K562 (cell line): ENCODE measurements around the gene ZFAND3. TPM values are rescaled to one million over a fixed set of nuclear protein-coding genes. Genes with fewer than 3 reads are reported as not detected.

Experiments
- ATAC-seq: fragments of 200-7000 bp; cut with Tn5 transposase; 3 replicates; pipeline ENCODE4 v1.9.1; 2020; ENCODE audit warnings: moderate library complexity
- BruUV-seq: library from RNA; stranded (reverse); fragments of 400-500 nt; replicated peaks from 2 replicates; lab custom pipeline; 2021; lab: Mats Ljungman, UMichigan
- CTCF ChIA-PET: fragments of 300-600 bp; formaldehyde crosslinking; extraction: SDS; loops from one replicate; lab custom pipeline; 2021; ENCODE audit warnings: low intra/inter-chr PET ratio; lab: Yijun Ruan, JAX
- POLR2A ChIA-PET: fragments of 300-600, 350-650 bp; sonication (Branson Sonifier 250); formaldehyde crosslinking; extraction: SDS; loops from one replicate; lab custom pipeline; 2021; ENCODE audit warnings: antibody characterized with exemption, inconsistent platforms; lab: Yijun Ruan, JAX
- DNase-seq, 4 experiments: peaks; one replicate each; pipeline versions ENCODE4 v3.0.0 to v3.0.0-alpha.2; 2011 to 2018; ENCODE audit warnings: low spot score in 3 of 4, mixed read lengths in 3 of 4; ENCODE audit errors: extremely low read depth in 1 of 4
- FAIRE-seq: peaks from 2 replicates; lab custom pipeline; 2011; peaks lifted over from hg19 to GRCh38; lab: Jason Lieb, UNC
- H2AFZ ChIP-seq: 2 replicates; pipeline ENCODE4 v1.6.0; 2011; ENCODE audit warnings: low read depth, low read length, control low read depth, inconsistent platforms
- H3K27ac ChIP-seq: fragments of 200-600 bp; 3 replicates; pipeline ENCODE4 v1.8.0; 2011; ENCODE audit warnings: low read depth, mild to moderate bottlenecking, control low read depth, inconsistent platforms, low read length, moderate library complexity, mixed read lengths; ENCODE audit errors: extremely low read depth
- H3K27me3 ChIP-seq, 2 experiments: fragments of 300-600 bp in 1 of 2; 2 replicates in 1 of 2; 3 replicates in 1 of 2; pipeline versions ENCODE4 v1.6.0 to v1.8.0; 2011; ENCODE audit warnings: inconsistent platforms in 2 of 2, low read length in 2 of 2, mild to moderate bottlenecking in 1 of 2, mixed read lengths in 1 of 2, moderate library complexity in 1 of 2; ENCODE audit not compliant: control insufficient read depth in 2 of 2, insufficient read depth in 2 of 2
- H3K36me3 ChIP-seq: fragments of 300-600 bp; 3 replicates; pipeline ENCODE4 v1.8.0; 2011; ENCODE audit warnings: mild to moderate bottlenecking, low read length, inconsistent platforms; ENCODE audit not compliant: control insufficient read depth, insufficient read depth
- H3K4me1 ChIP-seq, 2 experiments: fragments of 200-600 bp in 1 of 2; replicated peaks in 1 of 2; 2 replicates in 1 of 2; 3 replicates in 1 of 2; pipeline versions ENCODE4 v1.5.1 to v1.8.0; 2011; ENCODE audit warnings: inconsistent platforms in 2 of 2, low read length in 2 of 2, mild to moderate bottlenecking in 1 of 2, mixed read lengths in 1 of 2, moderate library complexity in 1 of 2; ENCODE audit not compliant: control insufficient read depth in 2 of 2, insufficient read depth in 2 of 2
- H3K4me2 ChIP-seq: 2 replicates; pipeline ENCODE4 v1.6.1; 2011; ENCODE audit warnings: low read length, control low read depth, inconsistent platforms, mixed read lengths; ENCODE audit not compliant: insufficient read depth
- H3K4me3 ChIP-seq: fragments of 200-600 bp; sonication (generic), shearing (Covaris generic); 2 replicates; pipeline ENCODE4 v1.5.1; 2016; ENCODE audit warnings: control low read depth, inconsistent platforms
- H3K79me2 ChIP-seq: fragments of 200-600 bp; 3 replicates; pipeline ENCODE4 v1.8.0; 2011; ENCODE audit warnings: low read length, inconsistent platforms; ENCODE audit not compliant: control insufficient read depth, insufficient read depth
- H3K9ac ChIP-seq, 2 experiments: 2 replicates each; pipeline versions ENCODE4 v1.6.0 to v1.6.1; 2011; ENCODE audit warnings: low read depth in 2 of 2, low read length in 2 of 2, control low read depth in 1 of 2, inconsistent platforms in 1 of 2, mild to moderate bottlenecking in 1 of 2, mixed read lengths in 1 of 2; ENCODE audit not compliant: insufficient read depth in 1 of 2
- H3K9me1 ChIP-seq: one replicate; pipeline ENCODE4 v1.6.0; 2011; ENCODE audit warnings: inconsistent platforms, mild to moderate bottlenecking, low read length, moderate library complexity; ENCODE audit not compliant: control insufficient read depth, insufficient read depth
- H3K9me3 ChIP-seq: replicated peaks from 2 replicates; pipeline ENCODE4 v1.5.1; 2011; ENCODE audit warnings: low read depth, low read length, inconsistent platforms; ENCODE audit not compliant: control insufficient read depth, insufficient read depth
- H4K20me1 ChIP-seq: replicated peaks from 2 replicates; pipeline ENCODE4 v1.6.1; 2011; ENCODE audit warnings: low read length, inconsistent platforms, mixed read lengths; ENCODE audit not compliant: control insufficient read depth, insufficient read depth
- CHD2 ChIP-seq: IDR thresholded peaks from 2 replicates; pipeline ENCODE4 v1.6.1; 2011; ENCODE audit warnings: low read depth, low read length
- ILF3 ChIP-seq: fragments of 450-650 bp; IDR thresholded peaks from 2 replicates; pipeline ENCODE4 v1.6.1; 2018; ENCODE audit warnings: antibody characterized with exemption, mild to moderate bottlenecking, moderate library complexity, borderline replicate concordance
- KLF13 ChIP-seq: fragments of 450-650 bp; IDR thresholded peaks from 2 replicates; pipeline ENCODE4 v1.6.1; 2016; ENCODE audit warnings: missing genetic modification characterization, low read depth, mild to moderate bottlenecking, missing compliant biosample characterization, moderate library complexity, borderline replicate concordance
- NCOA1 ChIP-seq: fragments of 450-650 bp; IDR thresholded peaks from 2 replicates; pipeline ENCODE4 v1.6.1; 2016; ENCODE audit warnings: low read depth
- RBBP5 ChIP-seq: fragments of 200-600 bp; sonication (generic); IDR thresholded peaks from 2 replicates; pipeline ENCODE4 v1.6.1; 2012; ENCODE audit warnings: borderline replicate concordance, mild to moderate bottlenecking, low read length, control low read depth, inconsistent platforms; ENCODE audit not compliant: insufficient read depth, poor library complexity, severe bottlenecking
- SREBF1 ChIP-seq: fragments of 150-350 bp; IDR thresholded peaks from 2 replicates; pipeline ENCODE4 v1.6.1; 2014; ENCODE audit warnings: antibody characterized with exemption, low read depth, low read length, borderline replicate concordance
- TBL1XR1 ChIP-seq, 2 experiments: IDR thresholded peaks; 2 replicates each; pipeline ENCODE4 v1.6.1; 2012; ENCODE audit warnings: improper control_type of control experiment in 2 of 2, low read length in 2 of 2, mild to moderate bottlenecking in 1 of 2
- WGBS: fragments of 100-300 bp; shearing (Covaris generic); methylation state at CpG from one replicate; pipeline ENCODE4 v1.1.6; 2016; ENCODE audit warnings: low coverage, mixed read lengths; ENCODE audit not compliant: insufficient coverage; ENCODE audit errors: missing lambda C conversion rate; 5-methylcytosine and 5-hydroxymethylcytosine counted together
- in situ Hi-C: fragments of 300-500 bp; cut with MboI; formaldehyde crosslinking; loops from 4 replicates; pipeline ENCODE4 v1.15.0; 2018; ENCODE audit warnings: inconsistent platforms, mixed read lengths
- intact Hi-C: fragments of 100-400 bp; cut with micrococcal nuclease; formaldehyde crosslinking; loops from 2 replicates; pipeline ENCODE4 v1.14.2; 2022
- polyA plus RNA-seq, 8 experiments: library from polyadenylated mRNA; depleted of rRNA in 4 of 8; stranded (reverse) in 5 of 8; unstranded in 3 of 8; fragments of >200 nt; fragmentation: Nextera tagmentation in 2 of 8; fragmentation: Illumina TruSeq in 1 of 8; extraction: Ambion mirVana in 2 of 8; extraction: Trizol in 1 of 8; gene quantifications; 2 replicates each; pipeline versions ENCODE4 v1.2.1 to v1.2.3, GENCODE V29; 2011 to 2014; ENCODE audit warnings: inconsistent platforms in 1 of 8, missing spikeins in 1 of 8
- total RNA-seq, 7 experiments: library from RNA; depleted of rRNA in 6 of 7; stranded (reverse); fragments of >200 nt in 6 of 7; fragmentation: Illumina TruSeq in 2 of 7; extraction: Trizol in 2 of 7; gene quantifications; 2 replicates each; pipeline versions ENCODE4 v1.2.1 to v1.2.3, GENCODE V29; 2011 to 2021; ENCODE audit warnings: low replicate concordance in 1 of 7

Gene ZFAND3
- total and polyA plus RNA-seq, 9 of the 15 experiments (the other 6 are each of a cell fraction or from before 2014, with no cell fraction given) = 0.81 to 26.6 (median 11.8) TPM

- Histone ChIP-seq H3K79me2 (no peaks in the 10 kb centered on the region), H3K9me3 (no peaks in the 10 kb centered on the region), H3K36me3 (peaks cover 4% of the 10 kb centered on the region; the same call in 1 of the 3 replicates), H3K9ac (no peak overlapping the region), H3K4me2 (no peak overlapping the region), H3K27ac (no peak overlapping the region), H3K27me3 (no peaks in the 10 kb centered on the region), H2AFZ (no peak overlapping the region), H3K4me3 (no peak overlapping the region), H4K20me1 (peaks cover 3% of the 10 kb centered on the region; the same call in 1 of the 2 replicates), H3K9me1 (no peaks in the 10 kb centered on the region), H3K4me1 (no peaks in the 10 kb centered on the region)
- WGBS = 72% methylated on average over 5 of the region's 5 CpGs
- ChIA-PET CTCF (no interaction called here), POLR2A (interaction anchor here (0.6 to 1.3 kb wide), 4 partner anchors 12 to 447 kb away, joined by 3 to 5 read pairs (median 3); no protein-coding TSS in a partner anchor)
- ATAC-seq (no peak), FAIRE-seq (no peak), DNase-seq (no peak)
- BruUV-seq = no TSS peak
- intact Hi-C loops (no loop called here), in situ Hi-C loops (no loop called here)
- TF ChIP-seq KLF13 (tag) (no peak), RBBP5 (no peak), CHD2 (no peak), TBL1XR1 (IDR thresholded peaks at IDR 0.05; ENCODE audit: low read length in 2 of 2) (no peak), SREBF1 (no peak), NCOA1 (no peak), ILF3 (no peak)
Observed at GRCh38 chr6:38112181-38112580, 292.7 kb downstream of the ZFAND3 start.
